ENCODE measurements around the gene GRIA4. TPM values are rescaled to one million over a fixed set of nuclear protein-coding genes. Genes with fewer than 3 reads are reported as not detected.
A peak's percentile ranks its signal among the peaks of the same experiment; 100 is the strongest.

The GRIA4 gene
- total and polyA plus RNA-seq, 11 donors: 0.45 TPM; not detected in 10

DNA sequence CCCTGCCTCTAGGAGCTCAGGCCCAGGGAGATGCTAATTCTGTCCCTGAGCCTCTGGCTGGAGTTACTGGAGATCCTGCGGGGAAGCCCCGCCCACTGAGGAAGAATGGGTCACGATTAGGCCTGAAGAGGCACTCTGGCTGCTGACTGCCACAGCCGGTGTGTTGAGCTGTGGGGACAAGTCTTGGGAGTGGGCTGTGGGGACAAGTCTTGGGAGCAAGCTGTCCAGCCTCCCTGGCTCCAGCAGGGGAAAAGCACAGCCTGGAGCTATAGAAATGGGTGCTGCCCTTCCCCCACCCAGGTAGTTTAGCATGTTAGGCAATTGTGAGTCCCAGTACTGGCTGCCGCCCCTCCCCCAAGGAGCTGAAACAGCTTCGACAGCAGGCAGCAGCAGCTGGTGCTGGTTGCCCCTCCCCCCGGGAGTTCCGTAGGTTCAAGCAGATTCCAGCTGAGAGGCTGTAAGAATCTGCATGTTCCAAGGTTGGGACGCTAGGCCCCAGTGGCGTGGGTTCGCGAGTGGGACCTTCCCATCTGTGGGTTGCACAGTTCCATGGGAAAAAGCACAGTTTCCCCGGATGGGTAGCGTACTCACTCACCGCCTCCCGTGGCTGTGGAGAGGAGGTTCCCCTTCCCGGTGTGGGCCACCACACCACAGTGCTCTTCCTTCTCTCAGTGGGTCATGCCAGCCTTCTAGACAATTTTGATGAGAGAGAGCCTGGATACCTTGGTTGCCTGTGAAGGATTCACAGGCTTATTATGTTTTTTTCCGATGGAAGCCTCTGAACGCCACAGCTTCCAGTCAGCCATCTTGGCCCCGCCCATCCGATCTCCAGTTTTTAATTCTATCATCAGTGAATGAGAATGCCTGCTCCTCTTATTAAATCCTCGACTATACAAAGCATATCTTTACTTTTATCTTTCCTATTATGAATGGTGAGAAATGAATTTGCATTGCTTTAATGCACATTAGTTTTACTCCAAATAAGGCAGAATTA lies 350.7 kb downstream of the GRIA4 start:
- intact Hi-C loops (cut with DNase I): no loop called here
- Histone ChIP-seq H3K27me3 (no peaks in the 10 kb centered on the region), H3K27ac (no peak overlapping the region), H3K4me1 (no peaks in the 10 kb centered on the region), H3K36me3 (no peaks in the 10 kb centered on the region), H3K9me3 (peaks cover 0 to 5% (median 0%) of the 10 kb centered on the region in 12 donors), H3K4me3 (no peak overlapping the region)
- WGBS, 4 donors: 81 to 89% (median 82%) methylated on average over 18 to 22 of the region's 22 CpGs
- DNase-seq: peak in 3 of 5 donors; percentile 5 to 38 (median 32)
- no peak for TF ChIP-seq POLR2A (IDR thresholded peaks at IDR 0.05)
- TF ChIP-seq, protein P1, sequence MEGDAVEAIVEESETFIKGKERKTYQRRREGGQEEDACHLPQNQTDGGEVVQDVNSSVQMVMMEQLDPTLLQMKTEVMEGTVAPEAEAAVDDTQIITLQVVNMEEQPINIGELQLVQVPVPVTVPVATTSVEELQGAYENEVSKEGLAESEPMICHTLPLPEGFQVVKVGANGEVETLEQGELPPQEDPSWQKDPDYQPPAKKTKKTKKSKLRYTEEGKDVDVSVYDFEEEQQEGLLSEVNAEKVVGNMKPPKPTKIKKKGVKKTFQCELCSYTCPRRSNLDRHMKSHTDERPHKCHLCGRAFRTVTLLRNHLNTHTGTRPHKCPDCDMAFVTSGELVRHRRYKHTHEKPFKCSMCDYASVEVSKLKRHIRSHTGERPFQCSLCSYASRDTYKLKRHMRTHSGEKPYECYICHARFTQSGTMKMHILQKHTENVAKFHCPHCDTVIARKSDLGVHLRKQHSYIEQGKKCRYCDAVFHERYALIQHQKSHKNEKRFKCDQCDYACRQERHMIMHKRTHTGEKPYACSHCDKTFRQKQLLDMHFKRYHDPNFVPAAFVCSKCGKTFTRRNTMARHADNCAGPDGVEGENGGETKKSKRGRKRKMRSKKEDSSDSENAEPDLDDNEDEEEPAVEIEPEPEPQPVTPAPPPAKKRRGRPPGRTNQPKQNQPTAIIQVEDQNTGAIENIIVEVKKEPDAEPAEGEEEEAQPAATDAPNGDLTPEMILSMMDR (IDR thresholded peaks at IDR 0.05): no peak
- ATAC-seq: no peak

GRCh38 chr11:105968021-105968697 lies 358.3 kb downstream of the GRIA4 start:
- 80 to 85% (median 81%) methylated on average over 3 of the region's 3 CpGs for WGBS, 4 donors
- intact Hi-C loops (cut with DNase I): no loop called here
- Histone ChIP-seq H3K36me3 (no peaks in the 10 kb centered on the region), H3K27ac (no peak overlapping the region), H3K4me3 (no peak overlapping the region), H3K27me3 (no peaks in the 10 kb centered on the region), H3K9me3 (no peaks in the 10 kb centered on the region), H3K4me1 (no peaks in the 10 kb centered on the region)
- DNase-seq (no peak), ATAC-seq (no peak)
- TF ChIP-seq, protein P1 (IDR thresholded peaks at IDR 0.05): no peak

DNA sequence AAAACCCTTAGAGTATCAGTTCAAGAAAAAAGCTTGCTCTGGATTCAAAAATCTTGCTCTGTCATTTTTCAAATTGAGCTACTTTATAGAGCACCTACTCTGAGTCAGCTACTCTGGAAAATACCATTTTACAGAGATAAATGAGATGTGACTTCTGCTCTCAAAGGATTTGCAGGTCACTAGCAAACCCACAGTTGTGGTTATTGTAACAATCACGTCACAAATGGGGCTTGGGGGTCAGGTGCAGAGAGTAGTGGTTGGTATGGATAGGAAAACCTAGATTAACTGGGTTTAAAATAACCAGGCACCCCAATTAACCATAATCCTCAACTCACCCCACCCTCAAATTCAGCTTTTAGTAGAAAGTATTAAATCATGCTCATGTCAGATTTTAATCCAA lies 359.9 kb downstream of the GRIA4 start:
- ATAC-seq (no peak), DNase-seq (no peak)
- H3K9me3 ChIP-seq: no peaks in the 10 kb centered on the region

More for the DNA sequence above, 359.9 kb downstream of the GRIA4 start:
- no peaks in the 10 kb centered on the region for H3K36me3 ChIP-seq
- intact Hi-C loops (cut with DNase I): no loop called here
- no peak overlapping the region for H3K27ac ChIP-seq
- WGBS, 4 donors: 62 to 76% (median 64%) methylated on average over 1 of the region's 1 CpG
- no peaks in the 10 kb centered on the region for H3K4me1 ChIP-seq
- H3K4me3 ChIP-seq: no peak overlapping the region
- no peaks in the 10 kb centered on the region for H3K27me3 ChIP-seq
- no peak for TF ChIP-seq POLR2A (IDR thresholded peaks at IDR 0.05)
- TF ChIP-seq, protein P1 (IDR thresholded peaks at IDR 0.05): no peak

All from heart left ventricle (tissue), 16 donors.